Suprapubic skin (tissue), 3 donors: ENCODE results near the gene NDUFS8.

ENCODE experiments used
- EP300 ChIP-seq: sonication (generic); formaldehyde crosslinking; IDR thresholded peaks from one replicate; pipeline ENCODE4 v1.6.1; 2017; ENCODE audit warnings: antibody characterized with exemption
- POLR2A ChIP-seq, 2 donors: fragments of 450-650 bp; IDR thresholded peaks; one replicate each; pipeline ENCODE4 v1.6.1; 2017; ENCODE audit warnings: antibody characterized with exemption in 2 of 2, mild to moderate bottlenecking in 2 of 2, moderate library complexity in 2 of 2
- TF ChIP-seq, protein P1 (sequence below), 2 donors: fragments of 200-600 bp in 1 of 2; fragments of 450-650 bp in 1 of 2; sonication (generic) in 1 of 2; IDR thresholded peaks; one replicate each; pipeline ENCODE4 v1.5.1; 2016 to 2019; ENCODE audit warnings: antibody characterized with exemption in 2 of 2, mild to moderate bottlenecking in 1 of 2, moderate library complexity in 1 of 2

DNA sequence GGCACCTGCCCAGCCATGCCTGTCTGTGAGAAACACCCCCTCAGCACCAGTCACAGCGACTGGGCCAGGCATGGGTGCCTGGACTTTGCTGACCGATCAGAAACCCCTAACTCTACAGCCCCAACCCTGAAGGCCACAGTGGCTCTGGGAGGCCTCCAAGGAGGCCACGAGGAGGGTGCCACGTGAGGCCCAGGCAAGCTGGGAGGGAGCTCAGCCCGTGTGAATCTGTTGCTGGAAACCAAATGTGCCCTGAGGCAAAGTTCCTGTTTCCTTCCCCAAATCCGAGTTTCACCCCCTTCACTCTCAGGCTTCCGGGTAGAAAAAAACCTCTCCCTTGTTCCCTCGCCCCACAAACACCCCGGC is 27.9 kb upstream of the NDUFS8 start:
- TF ChIP-seq, protein P1, sequence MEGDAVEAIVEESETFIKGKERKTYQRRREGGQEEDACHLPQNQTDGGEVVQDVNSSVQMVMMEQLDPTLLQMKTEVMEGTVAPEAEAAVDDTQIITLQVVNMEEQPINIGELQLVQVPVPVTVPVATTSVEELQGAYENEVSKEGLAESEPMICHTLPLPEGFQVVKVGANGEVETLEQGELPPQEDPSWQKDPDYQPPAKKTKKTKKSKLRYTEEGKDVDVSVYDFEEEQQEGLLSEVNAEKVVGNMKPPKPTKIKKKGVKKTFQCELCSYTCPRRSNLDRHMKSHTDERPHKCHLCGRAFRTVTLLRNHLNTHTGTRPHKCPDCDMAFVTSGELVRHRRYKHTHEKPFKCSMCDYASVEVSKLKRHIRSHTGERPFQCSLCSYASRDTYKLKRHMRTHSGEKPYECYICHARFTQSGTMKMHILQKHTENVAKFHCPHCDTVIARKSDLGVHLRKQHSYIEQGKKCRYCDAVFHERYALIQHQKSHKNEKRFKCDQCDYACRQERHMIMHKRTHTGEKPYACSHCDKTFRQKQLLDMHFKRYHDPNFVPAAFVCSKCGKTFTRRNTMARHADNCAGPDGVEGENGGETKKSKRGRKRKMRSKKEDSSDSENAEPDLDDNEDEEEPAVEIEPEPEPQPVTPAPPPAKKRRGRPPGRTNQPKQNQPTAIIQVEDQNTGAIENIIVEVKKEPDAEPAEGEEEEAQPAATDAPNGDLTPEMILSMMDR (IDR thresholded peaks at IDR 0.05), result no peak
- TF ChIP-seq EP300 (no peak), POLR2A (IDR thresholded peaks at IDR 0.05) (no peak)
